HEK293 (cell line): ENCODE data around the gene SLC30A7.

ENCODE experiments used
- REST ChIP-seq: fragments of 450-650 bp; formaldehyde crosslinking; IDR thresholded peaks from 2 replicates; pipeline ENCODE4 v1.5.1; 2016; ENCODE audit warnings: missing biosample characterization, missing genetic modification characterization
- YY1 ChIP-seq: fragments of 450-650 bp; formaldehyde crosslinking; IDR thresholded peaks from 2 replicates; pipeline ENCODE4 v1.5.1; 2018; ENCODE audit warnings: missing biosample characterization, missing genetic modification characterization
- ZNF211 ChIP-seq: fragments of 450-650 bp; formaldehyde crosslinking; IDR thresholded peaks from 2 replicates; pipeline ENCODE4 v1.5.1; 2016; ENCODE audit warnings: low read depth, missing biosample characterization, missing genetic modification characterization
- ZNF362 ChIP-seq: fragments of 450-650 bp; formaldehyde crosslinking; IDR thresholded peaks from 2 replicates; pipeline ENCODE4 v1.5.1; 2016; ENCODE audit warnings: missing biosample characterization, missing genetic modification characterization
- TF ChIP-seq, protein P1 (sequence below): fragments of 450-650 bp; formaldehyde crosslinking; IDR thresholded peaks from 2 replicates; pipeline ENCODE4 v1.5.1; 2016; ENCODE audit warnings: missing biosample characterization, missing genetic modification characterization
- TF ChIP-seq, protein P2 (sequence below): fragments of 450-650 bp; formaldehyde crosslinking; IDR thresholded peaks from 2 replicates; pipeline ENCODE4 v1.5.1; 2016; ENCODE audit warnings: missing biosample characterization, missing genetic modification characterization

DNA sequence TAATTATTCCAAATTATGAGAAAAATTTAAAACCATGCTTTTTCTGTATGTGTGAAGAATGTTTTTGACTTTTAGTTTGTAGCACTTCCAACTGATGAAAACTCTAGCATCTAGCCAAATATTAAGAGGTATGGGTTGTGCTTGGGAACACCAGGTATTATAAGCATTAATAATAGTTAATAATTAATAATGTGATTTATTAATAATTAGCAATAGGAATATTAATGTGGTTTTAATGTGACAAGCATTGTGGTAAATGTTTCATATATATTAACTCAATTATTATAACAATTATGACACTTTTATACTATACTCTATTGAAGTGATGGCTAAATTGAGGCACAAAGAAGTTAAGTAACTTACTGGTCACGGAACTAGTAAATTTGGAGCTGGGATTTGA lies 7.9 kb downstream of the SLC30A7 start:
- TF ChIP-seq, protein P1, sequence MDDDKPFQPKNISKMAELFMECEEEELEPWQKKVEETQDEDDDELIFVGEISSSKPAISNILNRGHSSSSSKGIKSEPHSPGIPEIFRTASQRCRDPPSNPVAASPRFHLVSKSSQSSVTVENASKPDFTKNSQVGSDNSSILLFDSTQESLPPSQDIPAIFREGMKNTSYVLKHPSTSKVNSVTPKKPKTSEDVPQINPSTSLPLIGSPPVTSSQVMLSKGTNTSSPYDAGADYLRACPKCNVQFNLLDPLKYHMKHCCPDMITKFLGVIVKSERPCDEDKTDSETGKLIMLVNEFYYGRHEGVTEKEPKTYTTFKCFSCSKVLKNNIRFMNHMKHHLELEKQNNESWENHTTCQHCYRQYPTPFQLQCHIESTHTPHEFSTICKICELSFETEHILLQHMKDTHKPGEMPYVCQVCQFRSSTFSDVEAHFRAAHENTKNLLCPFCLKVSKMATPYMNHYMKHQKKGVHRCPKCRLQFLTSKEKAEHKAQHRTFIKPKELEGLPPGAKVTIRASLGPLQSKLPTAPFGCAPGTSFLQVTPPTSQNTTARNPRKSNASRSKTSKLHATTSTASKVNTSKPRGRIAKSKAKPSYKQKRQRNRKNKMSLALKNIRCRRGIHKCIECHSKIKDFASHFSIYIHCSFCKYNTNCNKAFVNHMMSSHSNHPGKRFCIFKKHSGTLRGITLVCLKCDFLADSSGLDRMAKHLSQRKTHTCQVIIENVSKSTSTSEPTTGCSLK (tag by site-specific recombination): no peak
- TF ChIP-seq ZNF362 (tag by site-specific recombination) (no peak), REST (no peak), ZNF211 (tag by site-specific recombination) (no peak), YY1 (tag by site-specific recombination) (no peak)
- TF ChIP-seq, protein P2, sequence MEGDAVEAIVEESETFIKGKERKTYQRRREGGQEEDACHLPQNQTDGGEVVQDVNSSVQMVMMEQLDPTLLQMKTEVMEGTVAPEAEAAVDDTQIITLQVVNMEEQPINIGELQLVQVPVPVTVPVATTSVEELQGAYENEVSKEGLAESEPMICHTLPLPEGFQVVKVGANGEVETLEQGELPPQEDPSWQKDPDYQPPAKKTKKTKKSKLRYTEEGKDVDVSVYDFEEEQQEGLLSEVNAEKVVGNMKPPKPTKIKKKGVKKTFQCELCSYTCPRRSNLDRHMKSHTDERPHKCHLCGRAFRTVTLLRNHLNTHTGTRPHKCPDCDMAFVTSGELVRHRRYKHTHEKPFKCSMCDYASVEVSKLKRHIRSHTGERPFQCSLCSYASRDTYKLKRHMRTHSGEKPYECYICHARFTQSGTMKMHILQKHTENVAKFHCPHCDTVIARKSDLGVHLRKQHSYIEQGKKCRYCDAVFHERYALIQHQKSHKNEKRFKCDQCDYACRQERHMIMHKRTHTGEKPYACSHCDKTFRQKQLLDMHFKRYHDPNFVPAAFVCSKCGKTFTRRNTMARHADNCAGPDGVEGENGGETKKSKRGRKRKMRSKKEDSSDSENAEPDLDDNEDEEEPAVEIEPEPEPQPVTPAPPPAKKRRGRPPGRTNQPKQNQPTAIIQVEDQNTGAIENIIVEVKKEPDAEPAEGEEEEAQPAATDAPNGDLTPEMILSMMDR (tag by site-specific recombination): no peak
